ENCODE data around the gene CDK14.
A peak's percentile ranks its signal among the peaks of the same experiment; 100 is the strongest.

Gene CDK14

GRCh38 chr7:91030680-91031380 lies 434.7 kb downstream of the CDK14 start:
- no peak for TF ChIP-seq CTCF (IDR thresholded peaks at IDR 0.05)

- 0 out of 2 replicates have a peak, but pooled peaks have one; percentile 25 for TF ChIP-seq CTCF (IDR thresholded peaks at IDR 0.05)
Observed at GRCh38 chr7:91031757-91032156, 435.6 kb downstream of the CDK14 start.

GRCh38 chr7:91033574-91033973 lies 437.5 kb downstream of the CDK14 start:
- no peak for TF ChIP-seq CTCF (IDR thresholded peaks at IDR 0.05)

- peak; percentile 77 for TF ChIP-seq CTCF (IDR thresholded peaks at IDR 0.05)
Observed at GRCh38 chr7:91034459-91035368, 438.6 kb downstream of the CDK14 start.

- TF ChIP-seq CTCF (IDR thresholded peaks at IDR 0.05) = no peak
Observed at GRCh38 chr7:91039033-91039432, 442.9 kb downstream of the CDK14 start.

GRCh38 chr7:91041141-91041540 lies 445.0 kb downstream of the CDK14 start:
- TF ChIP-seq CTCF (IDR thresholded peaks at IDR 0.05) = no peak

GRCh38 chr7:91041901-91042484 lies 445.9 kb downstream of the CDK14 start:
- no peak for TF ChIP-seq CTCF (IDR thresholded peaks at IDR 0.05)

Measured in LNCAP (cell line).